Measurements from ENCODE around the gene TET1. TPM values are rescaled to one million over a fixed set of nuclear protein-coding genes. Genes with fewer than 3 reads are reported as not detected.
"Not testable (repeated sequence)": the region's sequence is repeated elsewhere in the genome, so short reads cannot be mapped to it uniquely, and the experiment has no call there.

Gene TET1
- total and polyA plus RNA-seq, 2 experiments from 2014 or later: 37.2 to 90.5 TPM

DNA sequence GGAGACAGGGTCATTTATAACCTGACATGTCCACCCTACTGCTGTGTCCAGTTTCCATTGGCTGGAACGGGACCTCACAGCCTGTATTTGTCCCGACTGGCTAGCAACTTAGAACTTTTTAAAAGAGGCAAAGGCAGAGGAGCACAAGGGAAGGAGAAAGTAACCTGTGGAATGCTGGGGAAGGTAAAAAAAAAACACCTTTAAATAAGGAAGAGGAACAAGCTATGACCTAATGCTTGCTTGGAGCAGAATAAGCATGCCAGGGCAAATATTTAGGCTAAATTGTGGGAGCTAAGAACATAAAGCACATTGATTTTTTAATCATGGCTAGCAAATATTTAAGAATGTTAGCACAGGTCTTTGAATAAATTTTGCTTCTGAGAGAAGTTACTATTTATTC is 43.9 kb upstream of the TET1 start:
- H3K36me3 ChIP-seq (ENCODE audit: insufficient read depth); H3K4me1 ChIP-seq (ENCODE audit: insufficient read depth): not testable (repeated sequence)
- H3K27ac Mint-ChIP-seq: peak overlapping the region; percentile 10; the same call in 1 of the 2 replicates

DNA sequence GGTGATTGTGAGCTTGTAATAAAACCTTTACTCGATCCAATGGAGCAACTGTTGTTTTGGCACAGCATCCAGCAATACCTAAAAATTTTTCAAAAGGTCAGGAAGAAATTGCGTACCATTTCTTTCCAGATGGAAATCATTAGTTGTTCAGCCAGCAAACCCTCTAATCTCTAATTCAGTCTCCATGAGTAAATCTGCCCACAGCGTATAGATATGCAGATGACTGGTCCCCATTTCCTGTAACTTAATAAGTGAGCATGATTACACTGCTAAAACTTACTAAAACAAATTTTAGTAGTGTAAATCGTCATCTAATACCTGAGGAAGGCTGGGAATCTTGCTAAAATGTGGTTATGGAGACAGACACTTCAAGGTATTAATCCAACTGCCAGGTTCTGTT is 43.4 kb upstream of the TET1 start:
- H3K79me2 ChIP-seq (replicated peaks; ENCODE audit: insufficient read depth): no peaks in the 10 kb centered on the region
- Mint-ChIP-seq H3K36me3 (ENCODE audit: low read depth) (no peaks in the 10 kb centered on the region), H3K4me3 (no peak overlapping the region), H3K4me1 (peaks cover 10% of the 10 kb centered on the region; the same call in 2 of the 3 replicates), H3K27me3 (ENCODE audit: insufficient read depth, low read depth, poor library complexity) (peaks cover 2% of the 10 kb centered on the region), H3K27ac (peak overlapping the region; percentile 78), H3K9me3 (no peaks in the 10 kb centered on the region)
- peak overlapping the region; percentile 8; the same call in 1 of the 2 replicates for H3K27ac ChIP-seq (ENCODE audit: low read depth)
- H3K36me3 ChIP-seq (ENCODE audit: insufficient read depth): no peaks in the 10 kb centered on the region
- no peaks in the 10 kb centered on the region; the same call in 1 of the 2 replicates for H4K20me1 ChIP-seq (replicated peaks; ENCODE audit: insufficient read depth)
- H3K9me2 ChIP-seq (ENCODE audit: insufficient read depth): no peaks in the 10 kb centered on the region
- H3K4me3 ChIP-seq: no peak overlapping the region
- H3K27me3 ChIP-seq (ENCODE audit: insufficient read depth): no peaks in the 10 kb centered on the region
- ATAC-seq: no peak
- no peak overlapping the region for H3K4me2 ChIP-seq
- H3F3A ChIP-seq (replicated peaks; ENCODE audit: low read depth): no peaks in the 10 kb centered on the region
- no peak overlapping the region for H2AFZ ChIP-seq
- H3K4me1 ChIP-seq (ENCODE audit: insufficient read depth): no peaks in the 10 kb centered on the region; the same call in 1 of the 2 replicates
- TF ChIP-seq JUNB (IDR thresholded peaks at IDR 0.05; ENCODE audit: unreplicated experiment) (no peak), CREB1 (CRISPR knock-in tag; IDR thresholded peaks at IDR 0.05; ENCODE audit: low read depth) (no peak), EZH2 (IDR thresholded peaks at IDR 0.05; ENCODE audit: low read depth, unreplicated experiment) (no peak), NANOG (IDR thresholded peaks at IDR 0.05; ENCODE audit: borderline replicate concordance) (no peak), ZNF114 (CRISPR knock-in tag; IDR thresholded peaks at IDR 0.05) (no peak), ZNF331 (CRISPR knock-in tag; IDR thresholded peaks at IDR 0.05; ENCODE audit: low read depth) (no peak)
- TF ChIP-seq, protein P1, sequence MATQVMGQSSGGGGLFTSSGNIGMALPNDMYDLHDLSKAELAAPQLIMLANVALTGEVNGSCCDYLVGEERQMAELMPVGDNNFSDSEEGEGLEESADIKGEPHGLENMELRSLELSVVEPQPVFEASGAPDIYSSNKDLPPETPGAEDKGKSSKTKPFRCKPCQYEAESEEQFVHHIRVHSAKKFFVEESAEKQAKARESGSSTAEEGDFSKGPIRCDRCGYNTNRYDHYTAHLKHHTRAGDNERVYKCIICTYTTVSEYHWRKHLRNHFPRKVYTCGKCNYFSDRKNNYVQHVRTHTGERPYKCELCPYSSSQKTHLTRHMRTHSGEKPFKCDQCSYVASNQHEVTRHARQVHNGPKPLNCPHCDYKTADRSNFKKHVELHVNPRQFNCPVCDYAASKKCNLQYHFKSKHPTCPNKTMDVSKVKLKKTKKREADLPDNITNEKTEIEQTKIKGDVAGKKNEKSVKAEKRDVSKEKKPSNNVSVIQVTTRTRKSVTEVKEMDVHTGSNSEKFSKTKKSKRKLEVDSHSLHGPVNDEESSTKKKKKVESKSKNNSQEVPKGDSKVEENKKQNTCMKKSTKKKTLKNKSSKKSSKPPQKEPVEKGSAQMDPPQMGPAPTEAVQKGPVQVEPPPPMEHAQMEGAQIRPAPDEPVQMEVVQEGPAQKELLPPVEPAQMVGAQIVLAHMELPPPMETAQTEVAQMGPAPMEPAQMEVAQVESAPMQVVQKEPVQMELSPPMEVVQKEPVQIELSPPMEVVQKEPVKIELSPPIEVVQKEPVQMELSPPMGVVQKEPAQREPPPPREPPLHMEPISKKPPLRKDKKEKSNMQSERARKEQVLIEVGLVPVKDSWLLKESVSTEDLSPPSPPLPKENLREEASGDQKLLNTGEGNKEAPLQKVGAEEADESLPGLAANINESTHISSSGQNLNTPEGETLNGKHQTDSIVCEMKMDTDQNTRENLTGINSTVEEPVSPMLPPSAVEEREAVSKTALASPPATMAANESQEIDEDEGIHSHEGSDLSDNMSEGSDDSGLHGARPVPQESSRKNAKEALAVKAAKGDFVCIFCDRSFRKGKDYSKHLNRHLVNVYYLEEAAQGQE (IDR thresholded peaks at IDR 0.05; ENCODE audit: unreplicated experiment): no peak
- TF ChIP-seq, protein P2, sequence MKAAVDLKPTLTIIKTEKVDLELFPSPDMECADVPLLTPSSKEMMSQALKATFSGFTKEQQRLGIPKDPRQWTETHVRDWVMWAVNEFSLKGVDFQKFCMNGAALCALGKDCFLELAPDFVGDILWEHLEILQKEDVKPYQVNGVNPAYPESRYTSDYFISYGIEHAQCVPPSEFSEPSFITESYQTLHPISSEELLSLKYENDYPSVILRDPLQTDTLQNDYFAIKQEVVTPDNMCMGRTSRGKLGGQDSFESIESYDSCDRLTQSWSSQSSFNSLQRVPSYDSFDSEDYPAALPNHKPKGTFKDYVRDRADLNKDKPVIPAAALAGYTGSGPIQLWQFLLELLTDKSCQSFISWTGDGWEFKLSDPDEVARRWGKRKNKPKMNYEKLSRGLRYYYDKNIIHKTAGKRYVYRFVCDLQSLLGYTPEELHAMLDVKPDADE (IDR thresholded peaks at IDR 0.05): no peak
- TF ChIP-seq, protein P3, sequence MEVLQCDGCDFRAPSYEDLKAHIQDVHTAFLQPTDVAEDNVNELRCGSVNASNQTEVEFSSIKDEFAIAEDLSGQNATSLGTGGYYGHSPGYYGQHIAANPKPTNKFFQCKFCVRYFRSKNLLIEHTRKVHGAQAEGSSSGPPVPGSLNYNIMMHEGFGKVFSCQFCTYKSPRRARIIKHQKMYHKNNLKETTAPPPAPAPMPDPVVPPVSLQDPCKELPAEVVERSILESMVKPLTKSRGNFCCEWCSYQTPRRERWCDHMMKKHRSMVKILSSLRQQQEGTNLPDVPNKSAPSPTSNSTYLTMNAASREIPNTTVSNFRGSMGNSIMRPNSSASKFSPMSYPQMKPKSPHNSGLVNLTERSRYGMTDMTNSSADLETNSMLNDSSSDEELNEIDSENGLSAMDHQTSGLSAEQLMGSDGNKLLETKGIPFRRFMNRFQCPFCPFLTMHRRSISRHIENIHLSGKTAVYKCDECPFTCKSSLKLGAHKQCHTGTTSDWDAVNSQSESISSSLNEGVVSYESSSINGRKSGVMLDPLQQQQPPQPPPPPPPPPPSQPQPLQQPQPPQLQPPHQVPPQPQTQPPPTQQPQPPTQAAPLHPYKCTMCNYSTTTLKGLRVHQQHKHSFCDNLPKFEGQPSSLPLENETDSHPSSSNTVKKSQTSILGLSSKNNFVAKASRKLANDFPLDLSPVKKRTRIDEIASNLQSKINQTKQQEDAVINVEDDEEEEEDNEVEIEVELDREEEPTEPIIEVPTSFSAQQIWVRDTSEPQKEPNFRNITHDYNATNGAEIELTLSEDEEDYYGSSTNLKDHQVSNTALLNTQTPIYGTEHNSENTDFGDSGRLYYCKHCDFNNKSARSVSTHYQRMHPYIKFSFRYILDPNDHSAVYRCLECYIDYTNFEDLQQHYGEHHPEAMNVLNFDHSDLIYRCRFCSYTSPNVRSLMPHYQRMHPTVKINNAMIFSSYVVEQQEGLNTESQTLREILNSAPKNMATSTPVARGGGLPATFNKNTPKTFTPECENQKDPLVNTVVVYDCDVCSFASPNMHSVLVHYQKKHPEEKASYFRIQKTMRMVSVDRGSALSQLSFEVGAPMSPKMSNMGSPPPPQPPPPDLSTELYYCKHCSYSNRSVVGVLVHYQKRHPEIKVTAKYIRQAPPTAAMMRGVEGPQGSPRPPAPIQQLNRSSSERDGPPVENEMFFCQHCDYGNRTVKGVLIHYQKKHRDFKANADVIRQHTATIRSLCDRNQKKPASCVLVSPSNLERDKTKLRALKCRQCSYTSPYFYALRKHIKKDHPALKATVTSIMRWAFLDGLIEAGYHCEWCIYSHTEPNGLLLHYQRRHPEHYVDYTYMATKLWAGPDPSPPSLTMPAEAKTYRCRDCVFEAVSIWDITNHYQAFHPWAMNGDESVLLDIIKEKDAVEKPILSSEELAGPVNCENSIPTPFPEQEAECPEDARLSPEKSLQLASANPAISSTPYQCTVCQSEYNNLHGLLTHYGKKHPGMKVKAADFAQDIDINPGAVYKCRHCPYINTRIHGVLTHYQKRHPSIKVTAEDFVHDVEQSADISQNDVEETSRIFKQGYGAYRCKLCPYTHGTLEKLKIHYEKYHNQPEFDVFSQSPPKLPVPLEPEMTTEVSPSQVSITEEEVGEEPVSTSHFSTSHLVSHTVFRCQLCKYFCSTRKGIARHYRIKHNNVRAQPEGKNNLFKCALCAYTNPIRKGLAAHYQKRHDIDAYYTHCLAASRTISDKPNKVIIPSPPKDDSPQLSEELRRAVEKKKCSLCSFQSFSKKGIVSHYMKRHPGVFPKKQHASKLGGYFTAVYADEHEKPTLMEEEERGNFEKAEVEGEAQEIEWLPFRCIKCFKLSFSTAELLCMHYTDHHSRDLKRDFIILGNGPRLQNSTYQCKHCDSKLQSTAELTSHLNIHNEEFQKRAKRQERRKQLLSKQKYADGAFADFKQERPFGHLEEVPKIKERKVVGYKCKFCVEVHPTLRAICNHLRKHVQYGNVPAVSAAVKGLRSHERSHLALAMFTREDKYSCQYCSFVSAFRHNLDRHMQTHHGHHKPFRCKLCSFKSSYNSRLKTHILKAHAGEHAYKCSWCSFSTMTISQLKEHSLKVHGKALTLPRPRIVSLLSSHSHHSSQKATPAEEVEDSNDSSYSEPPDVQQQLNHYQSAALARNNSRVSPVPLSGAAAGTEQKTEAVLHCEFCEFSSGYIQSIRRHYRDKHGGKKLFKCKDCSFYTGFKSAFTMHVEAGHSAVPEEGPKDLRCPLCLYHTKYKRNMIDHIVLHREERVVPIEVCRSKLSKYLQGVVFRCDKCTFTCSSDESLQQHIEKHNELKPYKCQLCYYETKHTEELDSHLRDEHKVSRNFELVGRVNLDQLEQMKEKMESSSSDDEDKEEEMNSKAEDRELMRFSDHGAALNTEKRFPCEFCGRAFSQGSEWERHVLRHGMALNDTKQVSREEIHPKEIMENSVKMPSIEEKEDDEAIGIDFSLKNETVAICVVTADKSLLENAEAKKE (CRISPR knock-in tag; IDR thresholded peaks at IDR 0.05): no peak
- DNase-seq (ENCODE audit: low spot score): no peak

More for the DNA sequence above, 43.9 kb upstream of the TET1 start:
- H3K27me3 Mint-ChIP-seq (ENCODE audit: insufficient read depth, low read depth, poor library complexity); H4K20me1 ChIP-seq (replicated peaks; ENCODE audit: insufficient read depth); H3K4me2 ChIP-seq; H3K36me3 Mint-ChIP-seq (ENCODE audit: low read depth); H3K4me1 Mint-ChIP-seq; H2AFZ ChIP-seq; H3K79me2 ChIP-seq (replicated peaks; ENCODE audit: insufficient read depth); H3K9me2 ChIP-seq (ENCODE audit: insufficient read depth); H3K4me3 Mint-ChIP-seq; H3K9me3 Mint-ChIP-seq; ATAC-seq; H3K27me3 ChIP-seq (ENCODE audit: insufficient read depth); H3K4me3 ChIP-seq; DNase-seq (ENCODE audit: low spot score); H3F3A ChIP-seq (replicated peaks; ENCODE audit: low read depth): not testable (repeated sequence)
- peak overlapping the region; percentile 8; the same call in 1 of the 2 replicates for H3K27ac ChIP-seq (ENCODE audit: low read depth)

Data from GM23338 (cell line).